Measurements from ENCODE around the gene DCAF4.

DNA sequence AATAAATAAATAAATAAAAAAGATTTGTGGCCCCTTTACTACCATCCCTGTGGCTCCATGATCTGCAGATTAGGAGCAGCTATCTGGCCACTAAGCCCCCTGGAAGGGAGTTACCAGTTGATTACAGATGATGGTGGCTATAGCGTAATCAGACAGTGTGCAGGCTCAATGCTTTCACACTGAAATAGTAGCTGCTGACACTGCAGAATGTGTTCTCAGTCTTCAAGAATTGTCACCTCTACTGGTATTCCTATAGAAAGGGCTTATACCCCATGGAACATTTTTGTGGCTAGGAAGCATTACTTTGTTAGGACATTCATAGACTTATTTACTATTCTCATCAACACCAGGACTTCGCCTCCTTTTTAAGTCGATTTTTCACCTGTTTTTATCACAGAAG is 30.9 kb downstream of the DCAF4 start:
- TF ChIP-seq, protein P1, sequence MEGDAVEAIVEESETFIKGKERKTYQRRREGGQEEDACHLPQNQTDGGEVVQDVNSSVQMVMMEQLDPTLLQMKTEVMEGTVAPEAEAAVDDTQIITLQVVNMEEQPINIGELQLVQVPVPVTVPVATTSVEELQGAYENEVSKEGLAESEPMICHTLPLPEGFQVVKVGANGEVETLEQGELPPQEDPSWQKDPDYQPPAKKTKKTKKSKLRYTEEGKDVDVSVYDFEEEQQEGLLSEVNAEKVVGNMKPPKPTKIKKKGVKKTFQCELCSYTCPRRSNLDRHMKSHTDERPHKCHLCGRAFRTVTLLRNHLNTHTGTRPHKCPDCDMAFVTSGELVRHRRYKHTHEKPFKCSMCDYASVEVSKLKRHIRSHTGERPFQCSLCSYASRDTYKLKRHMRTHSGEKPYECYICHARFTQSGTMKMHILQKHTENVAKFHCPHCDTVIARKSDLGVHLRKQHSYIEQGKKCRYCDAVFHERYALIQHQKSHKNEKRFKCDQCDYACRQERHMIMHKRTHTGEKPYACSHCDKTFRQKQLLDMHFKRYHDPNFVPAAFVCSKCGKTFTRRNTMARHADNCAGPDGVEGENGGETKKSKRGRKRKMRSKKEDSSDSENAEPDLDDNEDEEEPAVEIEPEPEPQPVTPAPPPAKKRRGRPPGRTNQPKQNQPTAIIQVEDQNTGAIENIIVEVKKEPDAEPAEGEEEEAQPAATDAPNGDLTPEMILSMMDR (IDR thresholded peaks at IDR 0.05), result no peak
- no peak for TF ChIP-seq POLR2AphosphoS5 (IDR thresholded peaks at IDR 0.05)
- TF ChIP-seq POLR2A (IDR thresholded peaks at IDR 0.05), result no peak
